WI38 (cell line): ENCODE measurements around the gene BOD1.

Source experiments
- H3K4me3 ChIP-seq: 2 replicates; pipeline ENCODE4 v1.5.1; 2011; ENCODE audit warnings: low read depth, mild to moderate bottlenecking, control low read depth, low read length
- CTCF ChIP-seq: IDR thresholded peaks from 2 replicates; pipeline ENCODE4 v1.5.1; 2012; ENCODE audit warnings: low read depth, mild to moderate bottlenecking, control low read depth, low read length

Gene BOD1

DNA sequence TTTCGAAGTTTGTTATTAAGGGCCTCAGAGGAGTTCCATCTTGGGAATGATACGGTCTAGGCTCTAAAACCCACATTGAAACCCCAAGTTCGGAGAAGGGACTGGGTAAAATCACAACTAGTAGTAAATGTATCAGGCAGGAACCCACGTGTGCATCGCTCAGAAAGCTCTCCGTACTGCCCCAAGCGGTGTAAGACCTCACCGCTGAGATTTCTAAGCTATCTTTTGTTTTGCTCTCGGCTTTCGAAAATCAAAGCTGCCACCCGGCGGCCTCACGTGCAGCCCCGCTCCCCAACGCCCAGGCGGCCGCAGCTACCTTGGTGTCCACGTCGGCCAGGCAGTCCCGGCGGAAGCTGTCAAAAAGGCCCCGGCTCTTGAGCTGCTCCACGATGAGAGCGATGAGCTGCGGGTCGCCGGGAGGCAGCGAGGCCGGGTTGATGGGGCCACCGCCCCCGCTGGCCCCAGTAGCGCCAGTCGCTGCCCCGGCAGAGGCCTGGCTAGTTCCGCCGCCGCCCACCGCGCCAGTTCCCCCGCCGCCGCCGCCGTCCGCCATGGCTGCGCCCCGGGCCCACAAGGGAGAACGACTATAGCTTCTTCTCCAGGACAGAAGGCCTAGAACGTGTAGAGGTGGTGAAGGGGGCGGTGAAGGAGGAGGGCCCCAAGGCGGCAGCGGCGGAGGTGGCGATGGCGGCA lies 420 bp downstream of the BOD1 start:
- peak; percentile 58 for TF ChIP-seq CTCF
- H3K4me3 ChIP-seq, result peak overlapping the region; percentile 86

DNA sequence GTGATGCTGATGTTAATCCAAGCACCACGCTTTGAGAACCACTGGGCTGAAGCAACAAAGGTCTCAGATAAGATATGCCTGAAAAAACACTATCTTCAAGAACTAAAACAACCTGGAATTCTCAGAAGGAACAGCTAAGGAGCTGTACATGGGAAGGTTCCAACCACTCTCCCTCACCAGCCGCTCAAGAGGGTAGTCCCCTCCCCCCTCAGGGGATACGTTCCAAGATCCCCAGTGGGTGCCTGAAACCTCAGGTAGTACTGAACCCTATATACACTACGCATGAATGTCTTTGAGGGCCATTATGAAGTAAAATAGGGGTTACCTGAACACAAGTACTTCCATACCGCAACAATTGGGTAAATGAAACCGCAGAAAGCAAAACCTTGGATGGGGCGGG lies 1.9 kb downstream of the BOD1 start:
- no peak for TF ChIP-seq CTCF
- H3K4me3 ChIP-seq, result peak overlapping the region; percentile 86

GRCh38 chr5:173613433-173614159 lies 2.9 kb downstream of the BOD1 start:
- H3K4me3 ChIP-seq, result no peak overlapping the region

DNA sequence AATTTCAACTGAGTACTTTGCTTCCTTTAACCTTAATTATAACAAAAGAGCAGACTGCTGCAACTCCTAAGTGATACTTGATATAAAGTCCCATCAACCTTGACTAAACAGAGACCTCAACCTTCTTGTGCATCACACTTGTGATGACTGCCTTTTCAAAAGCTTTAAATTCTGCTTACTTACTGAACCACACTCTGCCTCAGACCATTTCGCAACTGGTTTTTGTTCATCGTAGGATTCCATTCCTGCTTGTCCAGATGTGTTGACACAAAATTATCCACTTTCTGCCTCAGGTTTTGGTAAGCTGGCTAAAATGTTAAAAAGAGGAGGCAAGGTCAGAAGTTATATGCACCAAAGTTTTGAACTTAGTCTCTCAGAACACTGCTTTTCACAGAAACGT lies 3.5 kb downstream of the BOD1 start:
- no peak overlapping the region for H3K4me3 ChIP-seq
- TF ChIP-seq CTCF, result no peak

More at GRCh38 chr5:173613433-173614159, 2.9 kb downstream of the BOD1 start:
- TF ChIP-seq CTCF, result no peak

- TF ChIP-seq CTCF, result no peak
- no peak overlapping the region for H3K4me3 ChIP-seq
Observed at GRCh38 chr5:173611706-173612105, 4.7 kb downstream of the BOD1 start.

DNA sequence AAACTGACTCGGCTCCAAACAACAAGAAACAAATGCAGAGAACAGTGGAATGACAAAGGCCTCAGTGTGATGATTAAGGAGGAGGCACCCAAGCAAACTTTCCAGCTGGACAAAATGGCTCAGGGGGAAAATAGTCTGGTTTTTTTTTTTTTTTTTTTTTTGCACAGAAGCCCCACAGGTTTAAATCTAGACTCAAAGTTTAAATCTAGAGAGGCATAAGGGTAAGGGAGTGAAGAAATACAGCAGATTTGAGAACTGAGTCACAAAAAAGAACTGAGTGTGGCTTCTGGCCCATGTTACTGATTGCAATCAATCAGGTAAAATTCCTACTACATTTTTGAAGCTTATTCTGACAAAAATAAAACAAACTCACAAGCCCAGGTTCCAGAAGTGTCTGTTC lies 12.3 kb downstream of the BOD1 start:
- no peak for TF ChIP-seq CTCF
- no peak overlapping the region for H3K4me3 ChIP-seq

GRCh38 chr5:173602423-173602822 lies 14.0 kb downstream of the BOD1 start:
- TF ChIP-seq CTCF, result no peak
- H3K4me3 ChIP-seq, result no peak overlapping the region
